GM19395 (cell line): ENCODE measurements around the gene ZRANB2.

ENCODE experiments used
- ATAC-seq: cut with Tn5 transposase; IDR thresholded peaks from one replicate; pipeline ENCODE4 v1.9.1; 2021; ENCODE audit warnings: mild to moderate bottlenecking, moderate library complexity; ENCODE audit not compliant: unreplicated experiment

Gene ZRANB2

DNA sequence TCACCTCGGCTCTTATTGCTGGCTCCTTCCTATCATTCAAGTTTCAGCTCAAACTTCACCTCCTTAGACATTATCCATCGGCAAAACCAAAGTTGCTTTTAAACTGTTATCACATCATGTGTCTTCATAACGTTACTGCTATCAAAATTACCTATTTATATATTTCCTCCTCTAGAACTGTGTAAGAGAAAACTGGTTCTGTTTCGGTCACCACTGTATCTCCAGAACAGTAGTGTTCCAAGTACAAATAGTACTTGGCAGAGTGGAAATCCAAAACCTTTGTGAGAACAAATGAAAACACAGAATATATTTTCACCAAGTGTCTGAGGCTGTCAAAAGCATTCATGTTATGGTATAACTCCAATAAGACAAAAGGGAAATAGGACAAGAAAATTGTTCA, 9.1 kb downstream of the ZRANB2 start:
- ATAC-seq: no peak

GRCh38 chr1:71068325-71069240, 12.3 kb downstream of the ZRANB2 start:
- peak; percentile 85 for ATAC-seq

GRCh38 chr1:71054791-71055190, 26.0 kb downstream of the ZRANB2 start:
- ATAC-seq: no peak

GRCh38 chr1:71054281-71054731, 26.5 kb downstream of the ZRANB2 start:
- ATAC-seq: no peak

DNA sequence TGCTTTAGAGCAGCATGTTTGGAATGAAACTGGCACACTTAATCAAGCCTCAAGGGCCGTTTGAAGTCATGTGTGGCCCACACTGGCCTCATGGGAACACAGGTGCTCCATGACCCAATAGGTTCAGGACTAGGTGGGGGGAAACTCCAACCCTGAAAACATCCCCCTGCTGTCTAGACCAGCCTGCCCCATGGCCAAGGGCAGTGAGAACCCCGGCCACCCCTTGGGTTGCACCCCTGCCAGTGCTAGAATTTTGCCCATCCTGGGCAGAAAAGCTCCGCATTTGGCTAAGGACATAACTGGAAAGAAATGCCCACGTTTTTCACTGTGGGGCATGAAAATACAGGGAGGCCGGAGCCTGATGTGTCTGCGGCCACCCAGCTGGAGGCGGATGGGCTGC, 27.1 kb downstream of the ZRANB2 start:
- ATAC-seq: no peak

DNA sequence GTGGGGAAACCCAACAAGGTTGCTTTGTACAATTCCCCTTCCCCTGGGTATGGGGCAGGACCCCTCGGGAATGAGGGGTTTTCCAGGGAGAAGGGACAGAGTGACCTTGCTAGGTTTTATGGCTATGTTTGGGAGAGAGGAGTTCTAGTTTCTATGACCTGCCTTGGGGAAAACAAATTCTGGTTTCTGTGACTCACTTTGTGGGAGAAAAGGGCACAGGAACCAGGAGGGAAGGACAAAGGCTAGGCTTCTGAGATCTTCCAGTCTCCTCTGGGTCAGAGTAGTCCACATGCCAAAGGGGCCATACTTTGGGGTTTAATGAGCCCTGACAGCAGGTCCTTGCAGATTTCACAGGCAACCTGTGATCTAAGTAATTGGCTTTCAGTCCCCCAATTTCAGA, 27.7 kb downstream of the ZRANB2 start:
- ATAC-seq: no peak

DNA sequence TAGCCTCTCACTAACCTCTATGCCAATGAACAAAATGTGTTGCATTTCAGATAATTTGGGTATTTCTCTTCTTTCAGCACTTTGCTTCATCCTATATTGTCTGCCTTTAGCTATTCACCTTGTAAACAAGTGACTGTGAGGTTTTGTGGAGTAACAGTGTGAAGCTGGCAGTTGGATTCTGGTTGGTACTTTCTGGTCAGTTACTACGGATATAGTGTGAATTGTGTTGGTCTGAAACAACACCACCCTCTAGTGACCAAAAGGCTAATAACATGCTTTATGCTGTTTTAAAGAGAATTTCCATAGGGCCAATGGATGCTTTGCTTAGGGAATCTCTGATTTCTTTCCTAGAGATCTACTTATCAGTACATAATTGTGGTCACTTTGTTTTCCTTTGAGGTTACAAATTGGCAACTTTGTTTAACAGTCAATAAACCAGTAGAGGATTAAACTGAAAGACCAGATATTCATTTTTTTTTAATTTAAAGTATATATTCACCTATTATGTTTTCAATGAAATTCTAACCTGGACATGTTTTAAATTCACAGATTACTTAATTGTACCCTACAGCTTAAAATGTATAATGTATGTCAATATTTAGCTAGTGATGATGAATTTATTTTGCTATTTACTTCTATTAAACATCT, 30.8 kb downstream of the ZRANB2 start:
- ATAC-seq: peak; percentile 58

DNA sequence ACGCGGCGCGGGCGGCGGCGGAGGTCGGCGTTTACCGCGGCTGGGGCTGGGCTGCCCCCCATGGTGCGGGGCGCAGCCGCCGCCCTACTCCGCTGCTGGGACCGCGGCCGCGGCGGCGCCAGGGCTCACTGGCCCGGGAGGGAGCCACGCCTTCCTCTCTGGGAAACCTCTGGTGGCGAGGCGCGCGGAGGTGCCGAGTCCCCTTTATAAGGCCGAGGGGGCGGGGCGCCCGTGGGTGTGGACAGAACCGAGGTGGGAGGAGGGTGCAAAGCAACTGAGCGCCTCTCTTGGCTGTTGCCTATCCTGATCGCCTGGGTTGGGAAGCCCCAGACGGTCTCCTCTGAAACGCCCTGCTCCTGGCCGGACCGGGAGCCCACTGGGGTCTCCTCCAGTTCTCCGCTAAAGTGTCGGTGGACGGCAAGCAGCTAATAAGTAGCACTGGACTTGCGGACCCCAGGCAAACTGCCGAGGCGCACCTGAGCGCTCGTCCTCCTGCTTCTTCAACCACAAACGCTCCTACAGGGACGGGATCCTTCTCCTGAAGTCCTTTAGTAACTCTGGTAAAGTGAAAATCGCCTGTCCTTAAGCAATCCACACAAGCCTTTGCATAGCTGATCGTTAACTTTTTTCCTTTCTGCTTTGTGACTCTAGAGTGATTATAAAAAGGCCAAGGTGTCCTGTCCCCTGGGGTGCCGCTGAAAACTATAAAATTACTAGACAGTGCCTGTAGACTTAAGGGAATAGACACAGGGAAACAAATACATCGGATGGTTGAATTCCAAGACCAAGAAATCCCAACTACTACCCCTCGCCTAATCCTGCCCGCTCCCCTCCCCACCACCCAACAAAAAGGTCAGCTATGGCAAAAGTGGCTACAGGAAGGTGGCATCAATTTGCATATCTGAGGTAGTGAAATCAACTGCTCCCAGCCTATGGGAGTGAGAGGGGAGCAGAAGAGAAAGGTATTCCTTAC, 32.9 kb downstream of the ZRANB2 start, which contains the start of gene PTGER3:
Gene PTGER3 (minus strand): TSS at position 182 of the 973 bp plus-strand sequence. CDS start 239 bp downstream, outside the sequence.
- peak; percentile 37 for ATAC-seq

- peak; percentile 36 for ATAC-seq
These were observed 33.8 kb downstream of the ZRANB2 start for GRCh38 chr1:71046891-71047634.

DNA sequence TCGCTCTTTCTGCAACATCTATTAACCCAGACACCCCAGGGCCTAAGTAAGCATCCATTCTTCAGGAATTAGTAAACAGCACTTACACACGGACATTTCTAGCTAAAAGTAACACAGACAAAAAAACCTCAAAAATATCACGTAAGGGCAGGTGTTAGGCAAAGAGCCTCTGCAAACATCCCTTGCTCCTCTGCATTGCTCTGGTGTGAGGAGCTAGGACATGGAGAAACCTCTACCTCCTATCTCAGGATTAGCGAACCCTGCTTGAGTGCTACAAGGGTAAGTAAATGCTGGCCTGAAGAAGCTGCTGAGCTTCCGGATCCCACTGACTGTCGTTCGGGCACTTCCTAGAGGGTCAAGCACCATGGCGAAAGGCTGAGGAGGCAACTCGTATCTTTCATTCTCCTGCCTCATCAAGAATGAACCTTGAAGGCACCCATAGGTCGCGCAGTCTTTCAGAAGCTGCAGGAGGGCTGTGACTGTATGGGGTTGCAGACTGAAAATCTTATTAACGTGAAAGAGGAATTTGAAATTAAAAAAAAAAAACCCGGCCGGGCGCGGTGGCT, 35.3 kb downstream of the ZRANB2 start:
- no peak for ATAC-seq

GRCh38 chr1:71044833-71045232, 36.0 kb downstream of the ZRANB2 start:
- ATAC-seq: no peak

- ATAC-seq: no peak
These were observed 37.8 kb downstream of the ZRANB2 start for GRCh38 chr1:71043065-71043464.

- ATAC-seq: no peak
These were observed 39.0 kb downstream of the ZRANB2 start for GRCh38 chr1:71041806-71042205.

DNA sequence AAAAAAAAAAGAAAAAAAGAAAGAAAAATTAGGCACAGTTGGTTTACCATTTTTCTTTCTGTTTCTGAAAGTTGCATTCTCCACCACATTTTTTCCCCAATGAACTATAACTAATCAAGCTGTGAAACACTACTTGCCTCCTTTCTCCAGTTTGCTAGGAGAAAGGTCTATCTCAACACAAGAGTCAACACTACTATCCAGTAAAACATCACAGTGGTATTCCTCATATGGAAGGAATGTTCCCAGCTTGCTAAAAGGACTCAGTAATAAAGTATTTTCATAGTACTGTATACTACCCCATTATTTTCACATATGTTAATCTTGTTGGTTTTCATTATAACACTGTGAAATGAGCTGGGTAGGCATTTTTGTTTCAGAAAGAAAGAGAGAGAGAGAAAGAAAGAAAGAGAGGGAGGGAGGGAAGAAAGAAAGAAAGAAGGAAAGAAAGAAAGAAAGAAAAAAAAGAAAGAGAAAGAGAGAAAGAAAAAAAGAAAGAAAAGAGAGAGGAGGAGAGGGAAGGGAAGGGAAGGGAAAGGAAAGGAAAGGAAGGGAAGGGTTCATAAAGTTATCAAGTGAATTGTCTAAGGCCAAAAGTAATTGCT, 41.1 kb downstream of the ZRANB2 start:
- ATAC-seq: no peak

DNA sequence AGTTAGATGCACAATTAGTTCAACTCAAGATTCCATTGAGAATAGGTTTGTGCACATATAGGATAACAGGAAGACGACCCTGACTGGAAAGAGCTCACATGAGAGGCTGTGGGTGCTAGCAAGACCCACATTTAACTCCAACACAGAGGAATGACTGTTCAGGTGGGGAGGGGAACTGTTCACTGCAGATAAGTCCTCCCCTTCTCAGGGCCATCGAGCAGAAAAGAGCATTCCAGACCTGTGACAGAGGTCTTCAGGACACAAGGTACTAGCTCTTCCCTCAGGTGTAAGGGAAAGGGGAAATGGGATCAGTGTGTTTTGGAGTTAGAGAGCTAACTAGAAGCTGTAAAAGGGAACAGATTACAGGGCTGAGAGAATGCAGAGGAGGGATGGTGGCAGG, 41.9 kb downstream of the ZRANB2 start:
- no peak for ATAC-seq

DNA sequence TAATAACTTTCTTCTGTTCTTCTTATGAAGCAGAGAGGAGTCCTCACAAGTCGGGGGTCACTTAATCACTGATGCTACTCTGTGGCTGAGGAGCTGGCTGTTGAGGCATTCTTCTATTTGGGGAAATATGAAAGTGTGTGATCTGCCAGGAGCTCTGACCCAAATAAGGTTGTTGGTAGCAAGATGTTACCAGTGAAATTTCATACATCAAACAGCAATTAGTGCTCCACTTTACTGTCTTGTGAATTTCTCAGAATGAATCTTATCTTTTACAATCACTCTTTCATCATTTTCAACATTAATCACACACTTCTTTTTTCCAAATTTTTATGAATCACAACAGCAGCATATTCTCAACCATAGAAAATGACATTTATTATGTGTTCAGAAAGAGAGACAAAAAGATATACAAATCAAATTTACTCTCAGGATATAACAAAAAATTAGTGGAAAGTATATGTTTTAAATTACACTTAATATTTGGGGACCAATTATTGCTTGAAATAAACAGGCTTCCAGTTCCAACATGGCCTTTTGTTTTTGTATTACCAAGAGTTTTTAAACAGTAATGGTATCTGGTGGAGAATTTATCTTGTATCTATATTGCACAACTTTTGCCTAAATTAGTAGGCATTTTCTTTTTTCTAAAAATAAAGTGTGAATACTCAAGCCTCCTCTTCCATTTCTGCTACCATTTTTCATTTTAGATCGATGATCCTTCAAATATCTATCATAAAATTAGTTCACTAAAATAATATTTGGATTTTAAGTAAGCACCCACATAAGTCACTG, 42.8 kb downstream of the ZRANB2 start:
- ATAC-seq: no peak

DNA sequence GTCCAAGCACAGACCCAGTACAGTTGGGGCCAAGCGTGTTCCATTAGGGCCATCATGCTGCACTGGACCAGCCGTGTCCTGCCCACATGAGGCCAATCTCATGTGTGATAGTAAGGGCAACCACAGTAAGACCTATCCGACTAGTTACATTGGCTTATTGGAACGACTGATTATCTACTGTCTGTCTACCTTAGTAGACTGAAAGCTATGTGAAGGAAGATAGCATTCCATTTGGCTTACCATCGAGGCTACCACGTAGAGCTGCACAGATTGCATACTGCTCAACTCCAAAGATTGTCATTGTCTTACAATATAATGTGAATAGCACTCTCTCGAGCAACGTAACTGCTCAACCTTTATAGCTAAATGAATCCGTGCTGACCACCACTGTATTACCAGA, 43.8 kb downstream of the ZRANB2 start:
- ATAC-seq: no peak

DNA sequence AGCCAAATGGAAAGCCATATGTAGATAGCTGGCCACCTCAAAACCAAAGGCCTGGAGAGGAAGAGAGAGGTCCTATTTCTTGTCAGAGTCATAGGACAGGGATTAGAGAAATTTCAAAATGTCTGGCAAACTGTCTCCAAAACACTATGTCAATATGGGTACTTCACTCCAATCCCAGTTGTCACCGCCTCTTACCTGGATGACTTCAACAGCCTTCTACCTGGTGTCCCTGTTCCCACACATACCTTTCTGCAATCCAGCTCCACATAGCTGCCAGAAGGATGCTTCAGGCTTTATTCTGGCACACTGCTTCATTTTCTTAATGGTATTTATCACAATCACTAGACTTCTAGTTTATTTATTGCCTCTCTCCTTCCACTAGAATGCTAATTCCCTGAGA, 47.7 kb downstream of the ZRANB2 start:
- no peak for ATAC-seq

GRCh38 chr1:71031426-71031825, 49.4 kb downstream of the ZRANB2 start:
- ATAC-seq: no peak
